Activated CD8-positive, alpha-beta memory T cell treated with anti-CD3 and anti-CD28 coated beads for 1 hour (primary cell): ENCODE data around the gene LAMA3.

Experiments
- DNase-seq, 2 donors: peaks; one replicate each; pipeline ENCODE4 v3.0.0-alpha.2; 2020; ENCODE audit warnings: low read depth in 1 of 2; ENCODE audit errors: extremely low read depth in 1 of 2

The LAMA3 gene

DNA sequence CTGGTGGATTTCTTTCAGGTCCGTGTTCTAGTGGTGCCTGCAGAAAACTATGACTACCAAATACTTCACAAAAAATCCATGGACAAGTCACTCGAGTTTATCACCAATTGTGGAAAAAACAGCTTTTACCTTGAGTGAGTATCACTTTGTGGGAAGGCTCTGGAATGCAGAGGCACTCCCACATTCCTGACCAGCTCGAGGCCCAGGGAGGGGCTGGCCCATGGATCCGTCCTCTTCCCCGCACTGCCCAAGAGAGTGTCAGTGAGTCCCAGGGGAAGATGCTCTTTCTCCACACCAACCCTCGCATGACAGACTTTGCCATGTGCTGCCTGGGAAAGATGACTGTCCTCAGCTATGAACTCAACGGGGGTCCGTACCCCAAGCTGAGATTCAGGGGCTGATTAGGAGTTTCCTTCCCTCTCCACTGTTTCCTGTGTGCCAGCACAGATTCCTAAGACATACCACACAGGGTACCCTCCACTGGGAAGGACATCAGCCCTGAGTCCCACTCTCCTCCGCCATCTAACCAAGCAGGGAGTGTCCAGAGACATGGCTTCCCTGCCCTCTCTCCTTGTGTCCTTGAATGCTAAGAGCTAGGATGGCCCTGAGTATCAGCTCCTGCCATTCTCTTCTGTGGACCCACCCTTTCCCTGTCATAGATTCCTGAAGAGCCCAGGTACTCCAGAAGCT, 155.9 kb downstream of the LAMA3 start:
- DNase-seq = no peak

GRCh38 chr18:23845988-23846630, 156.9 kb downstream of the LAMA3 start:
- no peak for DNase-seq

DNA sequence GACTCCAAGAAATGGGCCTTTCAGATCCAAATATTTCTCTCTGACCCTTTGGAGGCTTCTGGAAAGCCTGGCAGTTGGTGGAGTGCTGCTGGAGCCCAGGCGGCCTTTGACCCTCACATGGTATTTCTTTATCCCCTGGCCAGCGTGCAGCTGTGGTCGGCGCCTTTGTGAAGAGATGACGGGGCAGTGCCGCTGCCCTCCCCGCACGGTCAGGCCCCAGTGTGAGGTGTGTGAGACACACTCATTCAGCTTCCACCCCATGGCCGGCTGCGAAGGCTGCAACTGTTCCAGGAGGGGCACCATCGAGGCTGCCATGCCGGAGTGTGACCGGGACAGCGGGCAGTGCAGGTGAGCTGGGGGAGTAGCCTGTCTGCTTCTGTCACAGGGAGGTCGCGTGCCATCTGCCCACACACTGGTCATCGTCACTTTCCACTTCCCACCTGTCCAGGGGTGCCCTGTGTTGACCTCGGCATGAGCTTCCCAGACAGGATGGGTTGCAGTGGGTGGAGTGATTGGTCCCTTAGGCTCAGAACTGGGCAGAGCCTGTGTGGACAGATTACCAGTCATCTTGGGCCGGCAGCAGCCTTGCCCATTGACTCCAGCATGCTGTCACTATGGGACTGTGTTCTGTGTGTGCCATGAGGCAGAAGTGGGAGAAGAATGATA, 158.2 kb downstream of the LAMA3 start:
- DNase-seq = no peak

- no peak for DNase-seq
Measured at GRCh38 chr18:23849141-23849540, 159.9 kb downstream of the LAMA3 start.

DNA sequence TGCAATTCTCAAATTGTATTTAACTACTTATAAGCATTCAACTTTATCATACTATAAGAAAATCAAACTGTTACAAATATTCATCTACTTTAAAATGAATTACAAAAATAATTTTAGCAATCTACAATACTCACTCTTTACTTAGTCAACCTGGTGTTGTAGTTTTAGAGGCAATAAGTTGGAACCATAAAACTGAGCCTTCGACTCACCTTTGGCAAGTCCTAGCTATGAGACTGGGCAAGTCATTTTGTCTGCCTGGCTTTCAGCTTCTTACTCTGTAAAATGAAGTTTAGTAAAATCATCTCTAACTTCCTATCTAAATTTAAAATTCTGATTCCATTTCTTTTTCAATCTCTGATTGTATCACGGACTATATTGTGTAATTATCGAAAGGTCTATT, 161.0 kb downstream of the LAMA3 start:
- no peak for DNase-seq

DNA sequence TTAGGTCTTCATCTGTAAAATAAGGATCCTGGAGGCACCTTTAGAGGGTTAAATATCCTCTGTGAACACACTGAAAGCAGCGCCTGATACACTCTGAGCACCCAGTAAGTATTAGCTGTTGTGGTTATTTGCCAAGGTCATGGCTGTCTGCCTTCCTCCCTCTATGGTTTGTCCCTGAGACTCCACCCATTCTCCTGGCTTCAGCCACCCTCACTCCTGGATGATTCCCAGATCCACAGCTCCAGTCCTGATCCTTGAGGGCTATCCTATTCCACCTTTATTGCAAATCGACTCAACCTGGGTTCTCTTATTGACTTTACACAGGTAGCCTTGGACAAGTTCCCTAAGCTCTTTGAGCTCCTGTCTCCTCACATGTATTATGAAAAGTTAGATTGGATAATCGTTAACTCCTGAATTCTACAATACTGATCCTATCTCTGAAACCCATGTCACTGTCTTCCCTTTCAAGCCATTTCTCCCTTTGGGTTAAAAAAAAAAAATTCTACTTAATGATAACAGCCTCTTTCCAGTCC, 162.3 kb downstream of the LAMA3 start:
- no peak for DNase-seq

- DNase-seq = no peak
Measured at GRCh38 chr18:23852236-23853045, 163.2 kb downstream of the LAMA3 start.

- no peak for DNase-seq
Measured at GRCh38 chr18:23853448-23854195, 164.4 kb downstream of the LAMA3 start.

- no peak for DNase-seq
Measured at GRCh38 chr18:23855721-23856120, 166.5 kb downstream of the LAMA3 start.

GRCh38 chr18:23856466-23857163, 167.4 kb downstream of the LAMA3 start:
- no peak for DNase-seq

GRCh38 chr18:23857164-23857552, 167.9 kb downstream of the LAMA3 start:
- DNase-seq = no peak

DNA sequence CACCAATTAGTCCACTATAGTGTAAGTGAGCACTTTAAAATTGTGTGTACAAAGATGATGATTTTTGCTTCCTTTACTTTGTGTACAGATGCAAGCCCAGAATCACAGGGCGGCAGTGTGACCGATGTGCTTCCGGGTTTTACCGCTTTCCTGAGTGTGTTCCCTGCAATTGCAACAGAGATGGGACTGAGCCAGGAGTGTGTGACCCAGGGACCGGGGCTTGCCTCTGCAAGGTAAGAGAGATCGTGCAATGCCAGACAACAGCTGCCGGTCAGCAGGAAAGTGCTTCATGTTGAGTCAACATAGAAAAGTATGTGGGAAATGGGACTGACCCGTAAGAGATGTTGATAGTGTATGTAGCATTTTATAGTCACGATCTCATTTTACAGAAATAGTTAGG, 168.5 kb downstream of the LAMA3 start:
- DNase-seq = no peak

GRCh38 chr18:23859466-23860336, 170.4 kb downstream of the LAMA3 start:
- DNase-seq = no peak

- no peak for DNase-seq
Measured at GRCh38 chr18:23861326-23861725, 172.1 kb downstream of the LAMA3 start.

GRCh38 chr18:23861805-23862470, 172.7 kb downstream of the LAMA3 start:
- no peak for DNase-seq

DNA sequence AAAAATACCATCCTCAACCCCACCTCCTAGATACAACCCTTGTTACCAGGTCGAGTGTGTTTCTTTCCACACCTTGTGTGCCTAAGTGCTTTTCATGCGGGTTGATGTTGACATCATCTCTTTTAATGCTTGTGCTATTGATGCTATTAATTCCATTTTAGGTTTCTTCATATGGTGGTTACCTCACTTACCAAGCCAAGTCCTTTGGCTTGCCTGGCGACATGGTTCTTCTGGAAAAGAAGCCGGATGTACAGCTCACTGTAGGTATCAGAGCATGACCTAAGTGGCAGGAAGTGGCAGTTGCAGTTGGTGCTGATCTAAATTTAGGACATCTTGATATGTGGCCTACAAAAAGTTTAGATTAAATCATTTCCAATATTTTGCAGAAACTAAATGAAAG, 175.4 kb downstream of the LAMA3 start:
- no peak for DNase-seq

GRCh38 chr18:23867006-23867405, 177.8 kb downstream of the LAMA3 start:
- no peak for DNase-seq

DNA sequence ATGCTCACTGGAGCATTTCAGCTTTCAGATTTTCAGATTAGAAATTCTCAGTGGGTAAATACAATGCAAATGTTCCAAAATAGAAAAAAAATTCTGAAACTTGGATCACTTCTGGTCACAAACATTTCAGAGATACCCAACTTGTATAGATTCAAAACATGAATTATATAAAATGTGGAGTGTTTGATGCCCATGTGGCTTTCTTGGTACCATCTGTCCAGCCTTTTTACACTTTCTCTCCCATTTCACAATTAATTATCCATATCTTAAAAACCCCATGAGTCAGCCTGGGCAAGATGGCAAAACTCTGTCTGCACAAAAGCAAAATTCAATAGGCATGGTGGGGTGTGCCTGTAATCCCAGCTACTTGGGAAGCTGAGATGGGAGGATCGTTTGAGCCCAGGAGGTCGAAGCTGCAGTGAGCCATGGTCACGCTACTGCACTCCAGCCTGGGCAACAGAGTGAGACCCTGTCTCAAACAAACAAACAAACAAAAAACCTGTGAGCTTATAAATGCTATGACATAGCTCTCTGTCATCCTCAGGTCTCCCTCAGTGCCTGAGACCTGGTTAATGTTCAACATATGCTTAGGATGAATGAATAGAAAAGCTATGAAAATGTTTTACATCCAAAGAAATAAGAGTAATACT, 179.0 kb downstream of the LAMA3 start:
- no peak for DNase-seq
